ENCODE measurements around the gene PACRG. TPM values are rescaled to one million over a fixed set of nuclear protein-coding genes. Genes with fewer than 3 reads are reported as not detected.

PACRG gene
- total RNA-seq, 6 donors from 2014 or later, result 0.52 to 15.3 (median 3.1) TPM

GRCh38 chr6:163179721-163180120 is 451.9 kb downstream of the PACRG start:
- no peaks in the 10 kb centered on the region for H3K9me3 ChIP-seq
- H3K4me3 ChIP-seq, result no peak overlapping the region
- ATAC-seq (ENCODE audit: low FRiP score in 2 of 2) (no peak), DNase-seq (no peak)
- H3K4me1 ChIP-seq, result peaks cover 0 to 8% (median 5%) of the 10 kb centered on the region in 4 donors
- H3K36me3 ChIP-seq, result no peaks in the 10 kb centered on the region
- H3K27me3 ChIP-seq, result no peaks in the 10 kb centered on the region
- WGBS, 2 donors, result 86 to 91% methylated on average over 7 of the region's 7 CpGs
- no peak overlapping the region for H3K27ac ChIP-seq
- TF ChIP-seq POLR2AphosphoS5 (IDR thresholded peaks at IDR 0.05) (no peak), POLR2A (IDR thresholded peaks at IDR 0.05) (no peak)

GRCh38 chr6:163180874-163181541 is 453.2 kb downstream of the PACRG start:
- Histone ChIP-seq H3K4me1 (peaks cover 0 to 8% (median 5%) of the 10 kb centered on the region in 4 donors), H3K9me3 (no peaks in the 10 kb centered on the region), H3K27ac (peak overlapping the region in 1 of 4 donors; percentile 38), H3K27me3 (no peaks in the 10 kb centered on the region), H3K36me3 (no peaks in the 10 kb centered on the region), H3K4me3 (peak overlapping the region in 1 of 4 donors; percentile 22)
- TF ChIP-seq POLR2AphosphoS5 (IDR thresholded peaks at IDR 0.05) (peak in 1 of 2 donors; percentile 23), POLR2A (IDR thresholded peaks at IDR 0.05) (no peak), CTCF (IDR thresholded peaks at IDR 0.05) (peak; percentile 63 to 88 (median 72))
- peak; percentile 84 to 87 for ATAC-seq (ENCODE audit: low FRiP score in 2 of 2)
- DNase-seq, result peak in 1 of 2 donors; percentile 82
- WGBS, 2 donors, result 42 to 47% methylated on average over 16 to 17 of the region's 17 CpGs

GRCh38 chr6:163181666-163182180 is 453.9 kb downstream of the PACRG start:
- Histone ChIP-seq H3K27ac (peak overlapping the region in 1 of 4 donors; percentile 38), H3K4me1 (peaks cover 0 to 8% (median 5%) of the 10 kb centered on the region in 4 donors), H3K4me3 (peak overlapping the region in 2 of 4 donors; percentile 5 to 22), H3K36me3 (no peaks in the 10 kb centered on the region), H3K9me3 (no peaks in the 10 kb centered on the region), H3K27me3 (no peaks in the 10 kb centered on the region)
- ATAC-seq (ENCODE audit: low FRiP score in 2 of 2), result no peak
- no peak for DNase-seq
- TF ChIP-seq EP300 (IDR thresholded peaks at IDR 0.05), result no peak
- no peak for TF ChIP-seq POLR2AphosphoS5 (IDR thresholded peaks at IDR 0.05)
- TF ChIP-seq CTCF (IDR thresholded peaks at IDR 0.05), result no peak
- TF ChIP-seq POLR2A (IDR thresholded peaks at IDR 0.05), result no peak
- 75 to 79% methylated on average over 16 of the region's 16 CpGs for WGBS, 2 donors

- H3K9me3 ChIP-seq, result no peaks in the 10 kb centered on the region
- WGBS, 2 donors, result 87 to 92% methylated on average over 7 of the region's 7 CpGs
- H3K27ac ChIP-seq, result no peak overlapping the region
- H3K36me3 ChIP-seq, result no peaks in the 10 kb centered on the region
- DNase-seq (no peak), ATAC-seq (ENCODE audit: low FRiP score in 2 of 2) (no peak)
- peaks cover 0 to 8% (median 5%) of the 10 kb centered on the region in 4 donors for H3K4me1 ChIP-seq
- no peaks in the 10 kb centered on the region for H3K27me3 ChIP-seq
- no peak for TF ChIP-seq POLR2A (IDR thresholded peaks at IDR 0.05)
- no peak for TF ChIP-seq EP300 (IDR thresholded peaks at IDR 0.05)
- no peak for TF ChIP-seq CTCF (IDR thresholded peaks at IDR 0.05)
- TF ChIP-seq POLR2AphosphoS5 (IDR thresholded peaks at IDR 0.05), result no peak
- H3K4me3 ChIP-seq, result no peak overlapping the region
Measured at GRCh38 chr6:163182696-163183095, 454.9 kb downstream of the PACRG start.

GRCh38 chr6:163183806-163184205 is 456.0 kb downstream of the PACRG start:
- peaks cover 0 to 8% (median 5%) of the 10 kb centered on the region in 4 donors for H3K4me1 ChIP-seq
- WGBS, 2 donors, result 72 to 80% methylated on average over 3 of the region's 3 CpGs
- H3K4me3 ChIP-seq, result no peak overlapping the region
- H3K27me3 ChIP-seq, result no peaks in the 10 kb centered on the region
- no peak overlapping the region for H3K27ac ChIP-seq
- no peaks in the 10 kb centered on the region for H3K36me3 ChIP-seq
- ATAC-seq (ENCODE audit: low FRiP score in 2 of 2) (no peak), DNase-seq (no peak)
- no peak for TF ChIP-seq POLR2A (IDR thresholded peaks at IDR 0.05)
- TF ChIP-seq CTCF (IDR thresholded peaks at IDR 0.05), result no peak
- no peak for TF ChIP-seq EP300 (IDR thresholded peaks at IDR 0.05)
- H3K9me3 ChIP-seq, result no peaks in the 10 kb centered on the region

All from upper lobe of left lung (tissue), 6 donors.